HG03060 (cell line): ENCODE results near the gene TIPARP.
"Not testable (repeated sequence)": the region's sequence is repeated elsewhere in the genome, so short reads cannot be mapped to it uniquely, and the experiment has no call there.

Source experiments
- ATAC-seq: cut with Tn5 transposase; IDR thresholded peaks from one replicate; pipeline ENCODE4 v1.9.1; 2021; ENCODE audit warnings: low read depth, moderate number of reproducible peaks; ENCODE audit not compliant: unreplicated experiment

Gene TIPARP

DNA sequence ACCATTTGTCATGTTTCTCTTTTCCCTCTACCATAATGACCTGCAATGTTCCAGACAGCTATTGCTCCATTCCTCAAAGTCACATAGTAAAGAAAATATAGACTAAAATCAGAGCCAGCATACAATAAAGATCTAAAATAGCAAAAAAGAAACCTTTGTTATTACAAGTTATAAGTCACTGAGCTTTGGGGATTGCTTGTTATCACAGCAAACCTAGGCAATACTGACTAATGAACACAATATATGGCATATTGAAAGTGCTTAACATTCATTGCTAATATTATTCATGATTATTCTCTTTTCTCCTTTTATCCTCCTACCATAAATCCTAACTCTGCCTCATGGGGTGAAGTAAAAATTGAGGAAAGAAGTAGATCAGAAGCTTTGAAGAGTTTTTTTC, 27.4 kb upstream of the TIPARP start:
- ATAC-seq, result no peak

DNA sequence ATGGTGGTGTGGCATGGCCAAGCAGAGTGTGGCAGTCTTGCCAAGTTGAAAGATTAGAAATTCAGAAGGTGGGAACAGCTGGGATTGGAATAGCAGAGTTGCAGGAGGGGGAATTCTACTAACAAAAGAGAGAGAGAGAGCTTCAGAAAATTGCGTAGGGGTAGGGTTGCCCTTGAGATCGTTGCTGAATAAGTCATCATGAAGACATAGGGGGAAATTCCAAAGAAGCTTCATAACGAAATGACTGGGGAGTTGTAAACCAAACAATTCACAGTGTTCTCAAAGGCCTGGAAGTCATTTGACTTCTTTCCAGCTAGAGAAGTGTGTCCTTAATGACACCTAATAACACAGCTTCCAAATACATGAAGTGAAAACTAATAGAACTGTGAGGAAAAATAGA, 26.3 kb upstream of the TIPARP start:
- ATAC-seq, result no peak

DNA sequence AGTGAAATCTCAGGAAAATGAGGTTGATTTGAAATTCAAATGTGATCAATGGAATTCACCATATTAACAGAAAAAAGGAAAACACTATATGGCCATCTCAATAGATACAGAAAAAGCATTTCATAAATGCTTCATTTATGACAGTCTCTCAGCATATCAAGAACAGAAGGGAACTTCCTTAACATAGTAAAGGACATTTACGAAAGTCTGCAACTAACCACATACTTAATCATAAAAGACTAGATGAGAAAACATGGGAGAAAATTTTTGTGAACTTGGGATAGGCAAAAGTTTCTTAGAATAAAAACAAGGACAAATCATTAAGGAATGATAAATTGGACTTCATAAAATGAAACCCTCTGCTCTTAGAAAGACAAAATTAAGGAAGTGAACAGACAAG, 24.7 kb upstream of the TIPARP start:
- ATAC-seq, result no peak

DNA sequence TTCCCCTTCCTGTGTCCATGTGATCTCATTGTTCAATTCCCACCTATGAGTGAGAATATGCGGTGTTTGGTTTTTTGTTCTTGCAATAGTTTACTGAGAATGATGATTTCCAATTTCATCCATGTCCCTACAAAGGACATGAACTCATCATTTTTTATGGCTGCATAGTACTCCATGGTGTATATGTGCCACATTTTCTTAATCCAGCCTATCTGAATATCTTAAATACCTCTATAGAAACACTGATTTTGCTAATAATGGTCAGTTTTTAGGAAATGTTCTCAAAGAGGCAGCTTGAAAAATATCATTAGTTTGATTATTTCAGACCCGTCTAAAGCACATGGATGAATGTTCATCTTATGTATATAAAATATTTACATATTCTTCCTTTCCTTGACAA, 21.7 kb upstream of the TIPARP start:
- not testable (repeated sequence) for ATAC-seq

DNA sequence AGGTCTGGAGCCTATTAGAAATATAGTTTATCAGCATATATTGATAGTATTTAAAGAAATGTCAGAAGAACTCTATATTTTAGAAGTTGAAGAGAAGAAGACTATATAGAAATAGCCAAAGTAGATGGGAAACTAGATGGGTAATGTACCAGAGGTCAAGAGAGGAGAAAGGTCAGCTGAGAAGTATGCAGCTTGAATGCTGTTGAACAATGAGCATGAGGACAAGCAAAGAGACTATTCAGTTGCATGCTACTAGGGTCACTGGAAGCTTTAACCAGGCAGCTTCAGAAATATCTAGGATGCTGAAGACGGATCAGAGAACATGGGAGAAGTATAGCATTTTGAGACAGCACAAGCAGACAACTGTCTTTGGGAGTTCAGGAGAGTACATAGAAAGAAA, 19.6 kb upstream of the TIPARP start:
- no peak for ATAC-seq

DNA sequence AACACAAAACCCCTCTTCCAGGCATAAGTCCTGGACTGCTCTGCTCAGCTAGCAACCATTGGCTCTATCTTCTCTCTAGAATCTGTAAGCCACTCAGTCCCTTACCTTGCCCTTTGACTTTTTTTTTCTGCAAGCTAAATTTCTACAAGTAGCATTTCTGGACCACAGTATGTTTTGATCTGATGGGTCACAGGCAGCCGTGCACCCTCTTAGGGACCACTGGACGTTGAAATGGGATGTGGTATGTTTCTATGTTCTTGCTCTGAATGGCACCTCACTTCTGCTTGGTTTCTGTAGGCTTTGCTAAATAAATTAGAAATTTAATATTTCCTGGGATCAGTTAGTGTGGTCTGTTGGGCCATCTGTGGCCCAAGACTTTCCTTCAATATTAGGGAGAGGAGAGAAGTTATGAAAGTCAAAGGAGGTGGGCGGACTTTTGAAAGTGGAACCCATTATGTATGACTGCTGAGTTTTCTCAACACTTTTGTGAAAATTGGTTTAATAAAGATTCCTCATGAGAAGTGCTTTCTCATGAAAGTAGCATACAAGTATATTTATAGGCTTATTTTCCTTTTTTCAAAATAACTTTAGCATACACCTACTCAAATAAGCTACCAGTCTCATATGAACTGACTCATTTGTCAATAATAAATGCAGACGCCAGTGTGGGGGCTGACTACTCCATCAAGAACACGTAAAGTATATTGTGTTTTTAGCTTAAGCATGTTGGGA, 18.4 kb upstream of the TIPARP start:
- no peak for ATAC-seq

DNA sequence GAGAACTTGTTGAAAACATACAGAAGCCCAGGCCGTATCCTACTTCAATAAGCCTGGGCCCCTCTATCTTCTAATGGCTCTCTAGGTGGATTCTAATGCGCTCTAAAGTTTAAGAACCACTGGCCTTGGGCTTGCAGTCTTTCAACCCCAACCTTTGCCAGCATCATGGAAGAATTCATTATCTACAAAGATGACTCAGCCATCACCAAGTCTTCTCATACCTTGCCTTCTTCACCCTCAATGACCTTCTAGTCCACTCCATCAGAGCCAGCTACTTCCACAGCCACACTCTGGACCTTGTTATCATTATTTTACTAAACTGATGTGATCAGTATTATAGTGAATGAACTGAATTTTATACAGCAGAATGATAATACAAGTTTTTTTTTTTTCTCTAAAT, 16.9 kb upstream of the TIPARP start:
- ATAC-seq, result no peak

DNA sequence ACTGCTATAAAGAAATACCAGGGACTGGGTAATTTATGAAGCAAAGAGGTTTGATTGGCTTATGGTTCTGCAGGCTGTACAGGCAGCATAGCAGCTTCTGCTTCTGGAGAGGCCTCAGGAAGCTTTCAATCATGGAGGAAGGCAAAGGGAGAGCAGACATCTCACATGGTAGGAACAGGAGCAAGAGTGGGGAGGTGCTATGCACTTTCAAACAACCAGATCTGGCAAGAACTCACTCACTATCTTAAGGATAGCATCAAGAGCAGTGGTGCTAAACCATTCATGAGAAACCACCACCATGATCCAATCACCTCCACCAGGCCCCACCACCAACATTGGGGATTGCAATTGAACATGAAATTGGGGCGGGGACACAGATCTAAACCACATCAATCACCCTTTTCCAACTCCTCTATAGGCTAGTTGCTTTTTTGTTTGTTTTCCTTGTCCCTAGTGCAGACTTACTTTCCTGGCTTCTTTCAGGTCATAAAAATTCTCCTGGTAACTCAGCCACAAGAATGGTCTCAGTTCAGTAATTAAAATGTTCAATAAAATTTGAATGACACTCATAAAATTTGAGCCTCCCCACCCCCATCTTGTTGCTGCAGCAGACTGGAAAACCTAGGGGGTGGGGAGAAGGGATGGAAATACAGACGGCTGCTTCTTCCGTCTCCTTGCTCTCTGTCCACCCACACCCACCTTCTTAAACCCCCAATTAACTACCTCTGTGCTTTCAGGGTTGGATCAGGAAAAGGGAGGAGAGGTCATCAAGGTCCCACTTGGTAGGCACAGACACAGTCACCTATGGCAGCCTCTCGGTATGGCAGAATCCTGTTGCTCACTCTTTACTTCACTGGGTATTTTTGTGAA, 16.3 kb upstream of the TIPARP start:
- ATAC-seq, result no peak

DNA sequence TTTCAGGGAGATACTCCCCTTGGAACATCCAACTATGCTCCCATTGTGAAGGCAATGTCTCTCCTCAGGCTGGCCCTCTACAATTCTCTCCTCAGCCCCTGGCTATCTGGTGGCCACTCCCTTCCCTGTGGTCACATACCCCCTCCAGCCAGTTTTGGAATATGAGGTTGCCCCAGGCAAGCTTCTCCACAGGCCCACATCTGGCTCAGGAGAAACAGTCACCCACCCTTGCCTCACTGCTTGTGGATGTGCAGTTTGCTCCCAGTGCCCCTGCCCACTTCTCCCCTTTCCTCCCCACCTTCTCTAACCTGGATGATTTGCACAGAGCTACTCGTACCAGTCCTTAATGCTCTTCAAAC, 15.7 kb upstream of the TIPARP start:
- ATAC-seq, result no peak

DNA sequence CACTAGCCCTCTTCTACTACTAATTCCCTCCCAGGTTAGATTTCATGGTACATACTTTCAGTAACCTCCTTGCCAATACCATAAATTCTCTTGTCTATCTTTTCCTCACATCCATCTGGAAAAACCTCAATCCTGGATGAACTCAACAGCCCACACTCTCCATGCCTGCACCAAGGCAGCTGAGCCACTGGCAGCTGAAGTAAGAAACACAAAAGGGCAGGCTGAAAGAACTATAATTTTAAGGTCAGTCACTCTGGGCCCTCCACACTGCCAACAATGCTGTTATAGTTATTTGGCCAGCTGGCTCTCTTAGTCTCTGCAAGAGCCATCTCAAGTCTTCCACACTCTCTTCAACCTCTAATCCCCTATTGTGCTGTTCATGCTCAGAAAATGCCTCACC, 15.1 kb upstream of the TIPARP start:
- ATAC-seq, result no peak

DNA sequence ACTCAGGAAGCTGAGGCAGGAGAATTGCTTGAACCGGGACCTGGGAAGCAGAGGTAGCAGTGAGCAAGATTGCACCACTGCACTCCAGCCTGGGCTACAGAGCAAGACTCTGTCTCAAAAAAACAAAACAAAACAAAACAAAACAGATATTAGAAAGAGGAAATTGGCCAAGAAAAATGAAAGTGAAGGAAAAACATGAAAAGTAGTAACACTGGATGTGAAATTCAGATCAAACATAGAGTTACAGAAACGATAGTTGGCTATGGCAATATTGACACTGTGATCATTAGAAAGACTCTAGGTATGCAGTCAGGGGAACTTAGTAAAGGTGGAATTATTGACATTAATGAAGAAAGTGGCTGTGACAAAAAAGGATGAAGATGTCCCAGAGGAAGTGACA, 13.2 kb upstream of the TIPARP start:
- no peak for ATAC-seq

DNA sequence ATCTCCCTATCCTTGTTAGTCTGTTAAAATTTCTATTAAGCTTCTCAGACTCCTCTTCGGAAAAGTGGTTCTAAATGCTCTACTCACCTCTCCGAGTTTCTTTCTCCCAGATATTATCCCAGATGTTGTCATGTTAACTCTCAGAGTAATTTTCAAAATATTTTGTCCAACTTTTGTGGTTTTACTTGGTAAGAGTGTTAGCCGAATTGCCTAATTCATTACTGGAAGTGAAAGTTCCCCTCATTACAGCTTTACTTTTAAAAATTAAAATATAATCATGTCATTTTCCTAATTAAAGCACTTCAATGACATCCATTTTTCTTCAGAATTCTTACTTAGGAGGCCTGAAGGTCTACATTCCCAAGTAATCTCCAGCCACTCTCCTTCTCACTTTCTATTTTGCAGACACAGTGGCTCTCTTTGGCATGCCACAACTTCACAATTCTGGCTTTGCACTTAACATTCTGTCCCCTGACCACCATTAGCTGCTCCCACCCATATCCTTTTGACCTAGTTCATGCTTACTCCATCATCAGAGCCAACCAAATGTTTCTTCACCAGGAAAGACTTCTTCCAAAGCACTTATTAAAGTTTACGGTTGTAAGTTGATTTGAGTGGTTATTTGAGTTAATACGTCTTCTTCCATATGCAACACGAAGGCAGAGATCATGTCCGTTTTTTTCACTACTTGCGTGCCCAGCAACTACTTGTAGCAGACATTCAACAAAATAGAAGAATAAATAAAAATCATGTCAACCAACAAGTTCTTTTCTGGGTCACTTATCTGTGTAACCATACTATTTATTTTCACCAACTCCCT, 10.2 kb upstream of the TIPARP start:
- no peak for ATAC-seq

DNA sequence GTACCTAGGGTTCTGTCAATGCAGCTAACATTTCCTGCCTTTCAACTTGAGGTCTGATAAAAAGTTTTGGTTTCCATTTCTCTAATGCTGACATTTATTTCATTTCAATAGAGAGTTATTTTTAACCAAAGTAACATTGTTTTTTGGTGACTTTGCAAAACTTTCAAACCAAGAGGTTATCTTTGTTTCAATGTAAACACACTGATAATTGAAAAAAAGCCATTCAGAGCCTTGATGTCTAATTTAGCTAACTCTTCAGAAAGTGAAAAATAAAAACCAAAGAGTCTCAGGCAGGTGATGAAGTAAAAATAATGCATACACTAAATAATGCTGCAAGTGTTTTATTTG, 9.6 kb upstream of the TIPARP start:
- peak; percentile 67 for ATAC-seq

DNA sequence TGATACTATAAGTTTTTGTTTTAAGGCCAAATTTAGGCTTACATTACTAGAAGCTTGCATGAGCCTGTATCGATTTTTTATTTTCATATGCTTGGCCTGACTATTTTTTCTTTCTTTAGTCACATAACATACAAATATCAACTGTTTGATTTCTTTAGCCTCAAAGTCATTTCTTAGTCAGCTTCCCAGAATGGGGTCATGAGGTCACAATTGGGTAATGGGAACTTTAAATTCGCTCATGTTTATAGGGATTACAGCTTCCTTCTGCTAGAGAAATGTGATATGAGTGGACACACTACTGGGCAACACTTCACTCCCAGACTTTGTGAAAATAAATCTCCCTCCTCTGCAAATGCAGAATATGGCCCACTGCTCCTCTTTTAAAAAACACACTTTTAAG, 9.1 kb upstream of the TIPARP start:
- ATAC-seq, result peak; percentile 3

DNA sequence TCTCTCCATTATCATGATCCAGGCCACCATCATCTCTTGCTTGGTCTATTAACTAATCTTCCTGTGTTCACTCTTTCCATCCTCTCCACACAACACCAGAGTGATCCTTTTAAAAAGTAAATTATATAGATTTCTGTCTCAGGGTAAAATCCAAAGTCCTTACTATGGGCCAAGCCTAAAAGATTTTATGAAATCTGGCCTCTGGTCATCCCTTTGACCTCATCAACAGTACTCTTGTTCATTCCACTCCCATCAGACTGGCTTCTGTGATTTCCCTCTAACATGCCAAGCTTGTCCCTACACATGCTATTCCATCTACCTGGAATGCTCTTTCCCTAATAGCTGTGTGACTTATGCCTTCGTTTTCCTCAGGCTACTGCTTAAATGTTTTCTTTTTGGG, 8.3 kb upstream of the TIPARP start:
- no peak for ATAC-seq

DNA sequence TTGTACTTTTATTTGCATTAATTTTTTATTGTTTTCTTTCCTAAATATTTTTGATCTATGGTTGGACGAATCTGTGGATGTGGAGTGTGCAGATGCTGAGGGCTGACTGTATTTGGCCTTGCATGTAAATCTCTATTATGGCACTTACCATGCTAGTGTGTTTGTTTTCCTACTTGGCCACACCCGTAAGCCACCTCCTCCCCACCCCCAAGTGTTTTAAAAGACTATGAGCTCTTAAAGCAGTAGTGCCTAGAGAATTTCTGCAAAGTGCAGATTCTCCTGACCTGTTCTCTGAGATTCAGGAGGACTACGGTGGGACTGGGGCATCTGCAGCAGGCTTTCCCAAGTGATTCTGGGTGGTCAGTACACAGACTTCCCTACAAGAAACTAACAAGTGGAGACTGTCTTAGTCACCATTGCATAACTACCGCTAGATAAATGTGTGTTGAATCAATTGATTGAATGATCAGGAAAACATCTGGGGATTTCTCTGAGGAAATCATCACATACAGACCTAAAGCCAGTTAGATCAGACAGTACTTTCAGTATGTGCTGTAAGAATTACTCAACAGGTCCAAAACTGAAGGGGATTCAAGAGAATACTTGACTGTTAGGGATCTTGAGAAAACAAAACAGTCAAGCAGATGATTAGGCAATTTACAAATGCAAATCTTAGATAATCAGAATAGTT, 6.2 kb upstream of the TIPARP start:
- ATAC-seq, result no peak

DNA sequence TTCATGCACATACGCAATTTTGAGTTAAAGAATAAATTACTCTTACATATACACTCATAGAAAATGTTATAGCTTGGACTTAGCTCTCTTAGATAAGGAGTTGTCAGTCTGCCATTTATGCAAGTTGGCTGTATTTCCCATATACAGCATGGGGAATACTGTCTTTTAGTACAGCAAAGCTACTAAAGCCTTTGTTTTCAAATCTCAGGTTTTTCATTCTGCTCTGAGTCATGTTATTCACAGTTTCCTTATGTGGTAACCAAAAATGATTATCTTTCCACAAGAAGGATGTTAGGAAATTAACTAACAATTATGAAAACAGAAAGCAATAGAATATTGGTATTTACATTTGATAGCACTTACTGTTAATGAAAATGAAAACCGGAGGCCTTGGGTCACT, 4.3 kb upstream of the TIPARP start:
- ATAC-seq, result no peak

DNA sequence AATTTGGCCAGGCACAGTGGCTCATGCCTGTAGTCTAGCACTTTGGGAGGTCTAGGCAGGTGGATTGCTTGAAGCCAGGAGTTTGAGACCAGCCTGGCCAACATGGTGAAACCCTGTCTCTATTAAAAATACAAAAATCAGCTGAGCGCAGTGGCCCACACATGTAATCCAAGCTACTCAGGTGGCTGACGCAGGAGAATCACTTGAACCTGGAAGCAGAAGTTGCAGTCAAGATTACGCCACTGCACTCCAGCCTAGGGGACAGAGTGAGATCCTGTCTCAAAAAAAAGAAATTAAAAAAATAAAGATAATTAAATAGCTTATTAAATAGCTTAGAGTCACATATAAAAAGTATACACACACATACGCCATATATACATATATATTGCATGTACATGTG, 3.7 kb upstream of the TIPARP start:
- ATAC-seq, result no peak

DNA sequence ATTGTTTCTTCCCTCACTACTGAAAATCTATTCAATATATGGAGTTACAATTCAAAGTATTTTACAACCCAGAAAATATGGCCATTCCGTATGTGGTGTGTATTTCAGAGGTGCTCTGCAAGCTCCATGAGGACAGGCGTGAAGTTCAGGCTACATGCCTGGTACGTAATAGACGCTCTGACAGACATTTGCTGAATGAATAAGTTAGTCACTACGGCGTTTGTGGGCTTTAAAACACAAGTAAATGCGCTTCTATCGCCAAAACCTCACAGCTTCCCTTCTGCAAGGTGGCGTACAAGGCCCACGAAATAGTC, 701 bp upstream of the TIPARP start:
- peak; percentile 1 for ATAC-seq

DNA sequence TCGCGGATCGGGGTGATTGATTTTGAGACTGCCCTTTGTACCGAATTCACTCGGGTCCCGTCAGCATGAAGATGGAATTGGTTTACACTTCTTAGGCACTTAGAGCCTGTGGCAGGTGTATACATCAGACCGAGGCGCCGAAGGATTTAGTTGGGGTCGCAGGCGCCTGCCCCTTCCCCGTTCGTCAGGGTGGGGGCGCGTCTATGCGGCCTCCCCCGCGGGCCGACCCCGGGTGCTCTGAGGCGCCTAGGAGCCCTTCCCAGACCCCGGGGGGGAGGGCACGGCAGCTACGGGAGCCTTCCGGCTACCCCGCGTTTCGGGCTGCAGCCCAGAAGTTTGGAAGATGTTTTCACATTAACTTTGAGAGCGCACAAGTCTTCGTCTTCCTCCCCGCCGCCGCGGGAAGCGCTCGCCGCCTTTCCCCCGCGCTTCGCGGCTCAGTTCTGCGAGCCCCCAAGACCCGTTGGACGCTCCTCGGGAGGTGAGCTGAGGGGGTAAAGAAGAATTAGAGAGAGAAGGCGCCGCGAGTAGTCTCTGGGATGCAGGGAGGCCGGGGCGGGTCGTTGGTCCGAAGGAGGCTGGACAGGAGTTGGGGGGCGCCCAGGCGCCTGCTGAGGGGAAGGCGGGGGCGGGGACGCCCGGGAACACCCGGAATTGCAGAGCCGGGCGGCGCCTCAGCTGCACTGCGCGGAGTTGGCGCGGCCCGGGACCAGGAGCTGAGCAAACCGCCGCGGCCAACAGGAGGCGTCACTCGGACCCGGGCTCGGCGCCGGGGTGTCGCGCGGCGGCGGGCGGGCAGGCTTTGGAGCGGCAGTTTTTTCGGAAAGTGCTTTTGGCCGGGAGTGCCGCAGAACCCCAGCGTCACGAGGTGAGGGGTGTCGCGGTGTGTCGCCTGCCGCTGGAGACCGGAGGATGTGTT, 780 bp downstream of the TIPARP start:
- no peak for ATAC-seq
